ENCODE data around the gene NELL1. TPM values are rescaled to one million over a fixed set of nuclear protein-coding genes. Genes with fewer than 3 reads are reported as not detected.

The NELL1 gene
- total RNA-seq, 2 experiments from 2014 or later, result not detected

DNA sequence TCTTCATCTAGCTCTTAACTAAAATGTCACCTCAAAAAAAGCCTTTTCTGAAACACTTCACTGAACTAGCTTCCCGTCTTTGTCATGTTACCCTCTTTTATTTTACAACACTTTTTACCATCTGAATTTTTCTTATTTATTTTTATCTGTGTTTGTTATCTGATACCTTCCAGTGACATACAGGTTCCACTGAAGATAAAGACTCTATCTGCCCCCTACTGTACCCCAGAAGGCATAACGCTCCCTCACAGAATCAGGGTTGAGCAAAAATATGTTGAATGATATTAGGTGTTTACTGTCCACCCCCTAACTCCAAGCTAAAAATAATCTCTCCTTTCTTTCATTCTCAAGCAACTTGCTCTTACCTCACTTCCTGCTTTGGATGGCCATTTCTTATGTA, 654.2 kb downstream of the NELL1 start:
- DNase-seq (no peak), ATAC-seq (no peak)
- no peaks in the 10 kb centered on the region for H3K4me1 Mint-ChIP-seq (ENCODE audit: low read depth)
- no peaks in the 10 kb centered on the region for H3K36me3 Mint-ChIP-seq (ENCODE audit: low read depth)
- peaks cover 4% of the 10 kb centered on the region for H3K9me3 Mint-ChIP-seq
- no peak overlapping the region for H3K27ac Mint-ChIP-seq
- CTCF ChIA-PET, result interaction anchor here (1.6 kb wide), 1 partner anchor 13 kb away, joined by 3 read pairs; no protein-coding TSS in a partner anchor
- TF ChIP-seq, protein P1, sequence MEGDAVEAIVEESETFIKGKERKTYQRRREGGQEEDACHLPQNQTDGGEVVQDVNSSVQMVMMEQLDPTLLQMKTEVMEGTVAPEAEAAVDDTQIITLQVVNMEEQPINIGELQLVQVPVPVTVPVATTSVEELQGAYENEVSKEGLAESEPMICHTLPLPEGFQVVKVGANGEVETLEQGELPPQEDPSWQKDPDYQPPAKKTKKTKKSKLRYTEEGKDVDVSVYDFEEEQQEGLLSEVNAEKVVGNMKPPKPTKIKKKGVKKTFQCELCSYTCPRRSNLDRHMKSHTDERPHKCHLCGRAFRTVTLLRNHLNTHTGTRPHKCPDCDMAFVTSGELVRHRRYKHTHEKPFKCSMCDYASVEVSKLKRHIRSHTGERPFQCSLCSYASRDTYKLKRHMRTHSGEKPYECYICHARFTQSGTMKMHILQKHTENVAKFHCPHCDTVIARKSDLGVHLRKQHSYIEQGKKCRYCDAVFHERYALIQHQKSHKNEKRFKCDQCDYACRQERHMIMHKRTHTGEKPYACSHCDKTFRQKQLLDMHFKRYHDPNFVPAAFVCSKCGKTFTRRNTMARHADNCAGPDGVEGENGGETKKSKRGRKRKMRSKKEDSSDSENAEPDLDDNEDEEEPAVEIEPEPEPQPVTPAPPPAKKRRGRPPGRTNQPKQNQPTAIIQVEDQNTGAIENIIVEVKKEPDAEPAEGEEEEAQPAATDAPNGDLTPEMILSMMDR (IDR thresholded peaks at IDR 0.05), result no peak
- no peaks in the 10 kb centered on the region for H3K27me3 Mint-ChIP-seq
- H3K4me3 Mint-ChIP-seq, result no peak overlapping the region
- intact Hi-C loops (cut with micrococcal nuclease), result no loop called here
- POLR2A ChIA-PET, result no interaction called here

GRCh38 chr11:21343204-21343603, 673.8 kb downstream of the NELL1 start:
- ChIA-PET CTCF (no interaction called here), POLR2A (no interaction called here)
- Mint-ChIP-seq H3K27ac (no peak overlapping the region), H3K27me3 (no peaks in the 10 kb centered on the region), H3K4me3 (no peak overlapping the region), H3K4me1 (ENCODE audit: low read depth) (no peaks in the 10 kb centered on the region), H3K9me3 (peaks cover 4% of the 10 kb centered on the region), H3K36me3 (ENCODE audit: low read depth) (no peaks in the 10 kb centered on the region)
- DNase-seq (no peak), ATAC-seq (no peak)
- TF ChIP-seq, protein P1 (IDR thresholded peaks at IDR 0.05), result no peak
- intact Hi-C loops (cut with micrococcal nuclease), result no loop called here

DNA sequence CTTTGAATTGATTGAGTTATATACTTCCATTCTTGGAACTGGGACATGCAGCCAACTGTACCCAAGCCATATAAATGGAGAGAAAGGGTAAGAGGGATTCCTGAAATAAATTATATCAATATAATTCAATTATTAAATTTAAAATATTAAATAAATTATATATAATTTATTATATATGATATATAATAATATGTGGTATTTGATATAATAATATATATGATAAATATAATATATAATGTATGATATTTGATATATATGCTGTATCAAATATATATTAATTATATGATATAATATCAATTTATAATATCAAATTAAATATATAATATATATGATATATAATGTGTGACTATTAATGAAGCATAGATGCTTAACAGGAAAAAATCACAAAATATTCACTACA, 677.0 kb downstream of the NELL1 start:
- no peak overlapping the region for H3K27ac Mint-ChIP-seq
- no peak for ATAC-seq
- TF ChIP-seq, protein P1 (IDR thresholded peaks at IDR 0.05), result no peak
- no peaks in the 10 kb centered on the region for H3K4me1 Mint-ChIP-seq (ENCODE audit: low read depth)
- ChIA-PET CTCF (no interaction called here), POLR2A (no interaction called here)
- peaks cover 4% of the 10 kb centered on the region for H3K9me3 Mint-ChIP-seq
- H3K36me3 Mint-ChIP-seq (ENCODE audit: low read depth), result no peaks in the 10 kb centered on the region
- DNase-seq, result no peak
- intact Hi-C loops (cut with micrococcal nuclease), result no loop called here
- no peaks in the 10 kb centered on the region for H3K27me3 Mint-ChIP-seq
- H3K4me3 Mint-ChIP-seq, result no peak overlapping the region

DNA sequence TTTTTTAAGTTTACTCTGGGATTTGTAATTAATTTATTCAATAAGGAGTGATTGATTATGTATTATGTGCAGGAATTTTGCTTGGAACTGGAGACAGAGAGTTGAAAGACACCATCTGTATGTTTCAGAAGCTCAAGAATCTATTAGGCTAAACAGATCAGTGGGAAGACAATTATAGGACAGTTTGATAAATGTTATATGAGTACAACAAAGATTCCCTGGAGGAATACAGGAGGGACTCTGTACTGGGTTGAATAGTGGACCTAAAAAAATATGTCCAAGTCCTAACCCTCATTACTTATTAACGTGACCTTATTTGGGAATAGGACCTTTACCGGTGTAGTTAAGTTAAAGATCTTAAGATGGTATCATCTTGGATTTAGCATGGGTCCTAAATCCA, 681.2 kb downstream of the NELL1 start:
- CTCF ChIA-PET, result no interaction called here
- no peak for ATAC-seq
- intact Hi-C loops (cut with micrococcal nuclease), result no loop called here
- TF ChIP-seq, protein P1 (IDR thresholded peaks at IDR 0.05), result no peak
- Mint-ChIP-seq H3K27ac (no peak overlapping the region), H3K4me3 (no peak overlapping the region), H3K4me1 (ENCODE audit: low read depth) (no peaks in the 10 kb centered on the region), H3K27me3 (no peaks in the 10 kb centered on the region), H3K9me3 (peaks cover 4% of the 10 kb centered on the region), H3K36me3 (ENCODE audit: low read depth) (no peaks in the 10 kb centered on the region)
- POLR2A ChIA-PET, result no interaction called here
- no peak for DNase-seq

- intact Hi-C loops (cut with micrococcal nuclease), result no loop called here
- Mint-ChIP-seq H3K9me3 (peaks cover 6% of the 10 kb centered on the region), H3K27me3 (no peaks in the 10 kb centered on the region), H3K4me3 (no peak overlapping the region), H3K4me1 (ENCODE audit: low read depth) (no peaks in the 10 kb centered on the region), H3K36me3 (ENCODE audit: low read depth) (no peaks in the 10 kb centered on the region), H3K27ac (no peak overlapping the region)
- ChIA-PET POLR2A (no interaction called here), CTCF (no interaction called here)
- no peak for DNase-seq
- no peak for ATAC-seq
- TF ChIP-seq, protein P1 (IDR thresholded peaks at IDR 0.05), result no peak
Observed at GRCh38 chr11:21353425-21353824, 684.0 kb downstream of the NELL1 start.
